HL-60 (cell line): Measurements from ENCODE around the gene JAKMIP1.
"Not testable (repeated sequence)": the region's sequence is repeated elsewhere in the genome, so short reads cannot be mapped to it uniquely, and the experiment has no call there.

Source experiments
- DNase-seq, 2 experiments: peaks; one replicate each; pipeline ENCODE4 v3.0.0-alpha.2; 2010 to 2020; ENCODE audit warnings: low read depth in 1 of 2, low spot score in 1 of 2
- H3K27ac ChIP-seq: fragments of 250-450 bp; sonication (Bioruptor Pico); replicated peaks from 2 replicates; pipeline ENCODE4 v1.5.1; 2020; ENCODE audit warnings: mild to moderate bottlenecking, moderate library complexity
- H3K27me3 ChIP-seq: fragments of 250-450 bp; sonication (Bioruptor Pico); 2 replicates; pipeline ENCODE4 v1.5.1; 2021; ENCODE audit warnings: mild to moderate bottlenecking, moderate library complexity; ENCODE audit not compliant: insufficient read depth, poor library complexity, severe bottlenecking
- H3K4me3 ChIP-seq: replicated peaks from 2 replicates; pipeline ENCODE4 v1.5.1; 2011; ENCODE audit warnings: mild to moderate bottlenecking, control low read depth, low read length; ENCODE audit not compliant: insufficient read depth
- CTCF ChIP-seq: IDR thresholded peaks from one replicate; pipeline ENCODE4 v1.5.1; 2011; ENCODE audit warnings: low read length, control low read depth, inconsistent platforms; ENCODE audit not compliant: insufficient read depth
- GABPA ChIP-seq: IDR thresholded peaks from 2 replicates; pipeline ENCODE4 v1.6.1; 2012; ENCODE audit warnings: low read depth
- POLR2AphosphoS5 ChIP-seq: IDR thresholded peaks from 2 replicates; pipeline ENCODE4 v1.6.1; 2012; ENCODE audit warnings: low read depth
- REST ChIP-seq: IDR thresholded peaks from 2 replicates; pipeline ENCODE4 v1.6.1; 2012; ENCODE audit warnings: low read depth; ENCODE audit not compliant: insufficient replicate concordance
- SPI1 ChIP-seq: IDR thresholded peaks from 2 replicates; pipeline ENCODE4 v1.6.1; 2012; ENCODE audit warnings: low read depth, mild to moderate bottlenecking, borderline replicate concordance

JAKMIP1 gene

GRCh38 chr4:6142511-6142910, 57.8 kb downstream of the JAKMIP1 start:
- Histone ChIP-seq H3K27ac (no peak overlapping the region), H3K27me3 (no peaks in the 10 kb centered on the region), H3K4me3 (no peak overlapping the region)
- no peak for DNase-seq
- TF ChIP-seq SPI1 (no peak), REST (no peak), GABPA (no peak), CTCF (no peak), POLR2AphosphoS5 (no peak)

GRCh38 chr4:6141554-6141953, 58.8 kb downstream of the JAKMIP1 start:
- DNase-seq, result no peak
- Histone ChIP-seq H3K4me3 (no peak overlapping the region), H3K27ac (no peak overlapping the region), H3K27me3 (no peaks in the 10 kb centered on the region)
- TF ChIP-seq CTCF (no peak), GABPA (no peak), POLR2AphosphoS5 (no peak), SPI1 (no peak), REST (no peak)

- H3K27me3 ChIP-seq, DNase-seq: not testable (repeated sequence)
These were observed 59.3 kb downstream of the JAKMIP1 start for GRCh38 chr4:6141021-6141420.

GRCh38 chr4:6137747-6138135, 62.6 kb downstream of the JAKMIP1 start:
- Histone ChIP-seq H3K27ac (no peak overlapping the region), H3K27me3 (no peaks in the 10 kb centered on the region), H3K4me3 (no peak overlapping the region)
- no peak for DNase-seq
- TF ChIP-seq CTCF (no peak), REST (no peak), POLR2AphosphoS5 (no peak), GABPA (no peak), SPI1 (no peak)

More at GRCh38 chr4:6141021-6141420, 59.3 kb downstream of the JAKMIP1 start:
- not testable (repeated sequence) for H3K4me3 ChIP-seq, H3K27ac ChIP-seq
